Ascending aorta (tissue), 2 donors: ENCODE results near the gene P2RX1. TPM values are rescaled to one million over a fixed set of nuclear protein-coding genes. Genes with fewer than 3 reads are reported as not detected.

Experiments used
- DNase-seq, 2 donors: peaks; one replicate each; pipeline ENCODE4 v3.0.0-alpha.2; 2019; ENCODE audit warnings: low spot score in 2 of 2
- H3K27ac ChIP-seq, 2 donors: fragments of 200-600 bp; sonication (generic); one replicate each; pipeline ENCODE4 v1.5.1; 2016 to 2017; ENCODE audit warnings: mild to moderate bottlenecking in 1 of 2
- H3K27me3 ChIP-seq: fragments of 200-600 bp; sonication (generic); one replicate; pipeline ENCODE4 v1.5.1; 2017
- H3K36me3 ChIP-seq, 2 donors: fragments of 200-600 bp; sonication (generic); one replicate each; pipeline ENCODE4 v1.5.1; 2016
- H3K4me1 ChIP-seq, 2 donors: fragments of 200-600 bp; sonication (generic); one replicate each; pipeline ENCODE4 v1.5.1; 2016 to 2017; ENCODE audit warnings: mild to moderate bottlenecking in 1 of 2
- H3K4me3 ChIP-seq, 2 donors: fragments of 200-600 bp; sonication (generic); one replicate each; pipeline ENCODE4 v1.5.1; 2016 to 2017; ENCODE audit warnings: mild to moderate bottlenecking in 1 of 2
- H3K9me3 ChIP-seq, 2 donors: fragments of 200-600 bp; sonication (generic); one replicate each; pipeline ENCODE4 v1.5.1; 2016
- intact Hi-C: fragments of 100-400 bp; cut with DNase I; formaldehyde crosslinking; loops from one replicate; pipeline ENCODE4 v1.15.1; 2023
- total RNA-seq: library from RNA; depleted of rRNA; stranded (reverse); fragments of >200 nt; gene quantifications from one replicate; pipeline ENCODE4 v1.1.0, GENCODE V29; 2016
- TF ChIP-seq, protein P1 (sequence below), 3 experiments: fragments of 200-600 bp in 2 of 3; fragments of 450-650 bp in 1 of 3; sonication (generic) in 2 of 3; IDR thresholded peaks; one replicate each; pipeline ENCODE4 v1.5.1; 2016 to 2019; ENCODE audit warnings: antibody characterized with exemption in 3 of 3, mild to moderate bottlenecking in 1 of 3, moderate library complexity in 1 of 3

P2RX1 gene
- total RNA-seq, 1 donor from 2014 or later: not detected

GRCh38 chr17:3916825-3917224, 560 bp upstream of the P2RX1 start:
- Histone ChIP-seq H3K27me3 (no peaks in the 10 kb centered on the region), H3K4me1 (peaks cover 11 to 24% of the 10 kb centered on the region in 2 donors), H3K27ac (peak overlapping the region; percentile 50 to 88), H3K9me3 (no peaks in the 10 kb centered on the region), H3K4me3 (no peak overlapping the region), H3K36me3 (no peaks in the 10 kb centered on the region)
- intact Hi-C loops: loop anchor here (2.0 kb wide), 1 partner anchor 158 kb away; no protein-coding TSS in a partner anchor
- TF ChIP-seq, protein P1, sequence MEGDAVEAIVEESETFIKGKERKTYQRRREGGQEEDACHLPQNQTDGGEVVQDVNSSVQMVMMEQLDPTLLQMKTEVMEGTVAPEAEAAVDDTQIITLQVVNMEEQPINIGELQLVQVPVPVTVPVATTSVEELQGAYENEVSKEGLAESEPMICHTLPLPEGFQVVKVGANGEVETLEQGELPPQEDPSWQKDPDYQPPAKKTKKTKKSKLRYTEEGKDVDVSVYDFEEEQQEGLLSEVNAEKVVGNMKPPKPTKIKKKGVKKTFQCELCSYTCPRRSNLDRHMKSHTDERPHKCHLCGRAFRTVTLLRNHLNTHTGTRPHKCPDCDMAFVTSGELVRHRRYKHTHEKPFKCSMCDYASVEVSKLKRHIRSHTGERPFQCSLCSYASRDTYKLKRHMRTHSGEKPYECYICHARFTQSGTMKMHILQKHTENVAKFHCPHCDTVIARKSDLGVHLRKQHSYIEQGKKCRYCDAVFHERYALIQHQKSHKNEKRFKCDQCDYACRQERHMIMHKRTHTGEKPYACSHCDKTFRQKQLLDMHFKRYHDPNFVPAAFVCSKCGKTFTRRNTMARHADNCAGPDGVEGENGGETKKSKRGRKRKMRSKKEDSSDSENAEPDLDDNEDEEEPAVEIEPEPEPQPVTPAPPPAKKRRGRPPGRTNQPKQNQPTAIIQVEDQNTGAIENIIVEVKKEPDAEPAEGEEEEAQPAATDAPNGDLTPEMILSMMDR (IDR thresholded peaks at IDR 0.05): no peak
- DNase-seq: no peak

DNA sequence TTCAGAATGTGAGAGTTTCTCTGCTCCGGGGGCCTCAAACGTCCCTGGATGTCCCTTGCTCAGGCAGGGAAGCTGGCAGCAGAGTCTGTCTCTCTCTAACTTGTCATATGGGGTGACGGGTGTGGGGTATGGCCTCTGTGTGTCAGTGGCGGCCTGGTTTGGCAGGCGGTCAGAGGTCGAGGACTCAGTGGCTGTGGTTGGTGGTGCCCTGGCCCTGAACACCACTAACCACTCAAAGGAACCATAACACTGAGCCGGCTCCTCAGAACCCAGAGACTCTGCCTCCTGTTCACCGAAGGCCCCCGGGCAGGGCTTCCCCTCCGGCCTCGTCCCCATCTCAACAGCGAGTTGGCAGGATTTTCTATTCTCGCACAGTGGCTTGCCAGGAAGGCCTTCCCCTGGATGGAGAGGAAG, 677 bp downstream of the P2RX1 start:
- intact Hi-C loops: no loop called here
- H3K4me1 ChIP-seq: peaks cover 7 to 16% of the 10 kb centered on the region in 2 donors
- no peak for DNase-seq
- no peaks in the 10 kb centered on the region for H3K27me3 ChIP-seq
- TF ChIP-seq, protein P1 (IDR thresholded peaks at IDR 0.05): no peak
- no peaks in the 10 kb centered on the region for H3K36me3 ChIP-seq
- H3K4me3 ChIP-seq: no peak overlapping the region
- no peaks in the 10 kb centered on the region for H3K9me3 ChIP-seq
- H3K27ac ChIP-seq: peak overlapping the region in 1 of 2 donors; percentile 88

DNA sequence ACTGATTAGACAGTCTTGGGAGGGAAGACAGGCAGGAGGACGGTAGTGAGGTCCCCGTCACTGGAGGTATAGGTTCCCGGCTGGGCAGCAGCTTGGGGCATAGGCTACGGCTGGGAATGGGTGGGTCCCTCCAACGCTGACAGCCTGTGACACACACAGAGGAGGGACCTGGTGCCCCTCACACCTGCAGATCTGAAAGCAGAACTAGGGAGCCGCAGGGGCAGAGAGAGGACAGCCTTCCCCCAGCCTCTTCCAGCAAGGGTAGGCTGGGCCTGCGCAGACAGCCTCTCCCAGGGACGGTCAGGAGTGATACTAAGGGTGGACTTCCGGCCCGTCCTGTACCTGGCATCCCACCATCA, 2.0 kb downstream of the P2RX1 start:
- intact Hi-C loops: loop anchor here (1.0 to 5.0 kb wide), 2 partner anchors 47 to 90 kb away; no protein-coding TSS in a partner anchor
- TF ChIP-seq, protein P1 (IDR thresholded peaks at IDR 0.05): no peak
- peak overlapping the region; percentile 39 to 51 for H3K27ac ChIP-seq
- H3K27me3 ChIP-seq: no peaks in the 10 kb centered on the region
- H3K9me3 ChIP-seq: no peaks in the 10 kb centered on the region
- no peak overlapping the region for H3K4me3 ChIP-seq
- H3K4me1 ChIP-seq: peaks cover 5 to 16% of the 10 kb centered on the region in 2 donors
- no peak for DNase-seq
- no peaks in the 10 kb centered on the region for H3K36me3 ChIP-seq

DNA sequence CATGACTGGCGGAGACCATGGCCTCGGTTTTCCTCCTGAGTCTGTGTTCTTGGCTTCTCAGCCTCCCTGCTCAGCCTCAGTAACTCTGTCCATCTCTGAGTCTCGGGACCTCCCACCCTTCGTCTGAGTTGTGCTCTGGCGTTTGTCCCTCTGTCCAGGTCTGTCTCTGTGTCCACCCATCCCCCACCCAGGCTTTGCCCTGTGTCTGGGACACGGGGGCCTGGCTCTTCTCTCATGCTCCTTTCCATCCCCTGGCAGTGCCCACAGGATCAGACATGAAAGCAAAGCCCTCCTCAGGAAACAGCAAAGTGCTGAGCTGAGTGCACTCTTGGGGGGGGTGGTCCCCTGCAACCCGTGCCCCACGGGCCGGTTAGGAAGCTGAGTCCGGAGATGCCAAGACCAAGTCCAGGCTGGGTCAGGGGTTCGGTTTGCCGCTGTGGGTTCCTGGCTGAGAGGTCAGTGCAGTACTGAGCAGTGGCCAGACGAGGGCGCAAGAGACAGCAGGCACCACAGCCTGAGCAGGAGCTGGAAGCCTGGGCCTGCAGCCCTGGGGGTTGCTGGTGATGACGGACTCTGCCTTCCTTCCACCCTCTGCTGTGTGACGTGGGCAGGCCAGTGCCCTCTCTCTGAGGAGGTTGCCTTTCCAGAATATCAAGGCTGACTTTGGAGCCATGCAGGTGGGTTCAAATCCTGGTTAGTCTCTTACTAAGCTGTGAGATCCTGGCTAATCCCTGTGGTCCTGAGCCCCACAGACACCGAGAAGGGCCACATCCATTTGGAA, 2.5 kb downstream of the P2RX1 start:
- peaks cover 3 to 14% of the 10 kb centered on the region in 2 donors for H3K4me1 ChIP-seq

DNA sequence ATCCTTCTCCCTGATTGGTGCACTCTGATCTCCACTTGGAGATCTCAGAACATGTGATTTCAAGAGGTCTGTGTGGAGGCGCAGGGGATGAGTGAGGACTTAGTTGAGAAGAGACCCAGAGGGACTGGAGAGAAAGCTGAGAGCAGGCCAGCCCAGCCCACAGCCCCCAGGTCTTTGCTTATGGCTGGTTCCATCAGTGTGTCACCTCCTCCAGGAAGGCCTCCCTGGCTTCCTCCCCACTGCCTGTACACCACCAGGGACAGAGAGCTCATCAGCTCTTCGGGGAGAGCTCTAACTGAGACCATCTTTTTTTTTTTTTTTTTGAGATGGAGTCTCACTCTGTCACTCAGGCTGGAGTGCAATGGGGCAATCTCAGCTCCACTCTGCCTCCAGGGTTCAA, 3.4 kb downstream of the P2RX1 start:
- intact Hi-C loops: loop anchor here (5.0 kb wide), 1 partner anchor 46 kb away; no protein-coding TSS in a partner anchor
- H3K4me1 ChIP-seq: peaks cover 0 to 11% of the 10 kb centered on the region in 2 donors

More for the DNA sequence above, 2.5 kb downstream of the P2RX1 start:
- Histone ChIP-seq H3K27me3 (no peaks in the 10 kb centered on the region), H3K9me3 (no peaks in the 10 kb centered on the region), H3K4me3 (no peak overlapping the region), H3K27ac (peak overlapping the region; percentile 39 to 51), H3K36me3 (no peaks in the 10 kb centered on the region)
- TF ChIP-seq, protein P1 (IDR thresholded peaks at IDR 0.05): peak; percentile 98 to 100 (median 98)
- peak in 1 of 2 donors; percentile 90 for DNase-seq
- intact Hi-C loops: loop anchor here (1.0 to 5.0 kb wide), 2 partner anchors 46 to 91 kb away; no protein-coding TSS in a partner anchor

More for the DNA sequence above, 3.4 kb downstream of the P2RX1 start:
- H3K4me3 ChIP-seq: no peak overlapping the region
- no peak for DNase-seq
- no peak overlapping the region for H3K27ac ChIP-seq
- H3K27me3 ChIP-seq: no peaks in the 10 kb centered on the region
- H3K9me3 ChIP-seq: no peaks in the 10 kb centered on the region
- TF ChIP-seq, protein P1 (IDR thresholded peaks at IDR 0.05): no peak
- H3K36me3 ChIP-seq: no peaks in the 10 kb centered on the region
